ENCODE data around the gene GJA4. TPM values are rescaled to one million over a fixed set of nuclear protein-coding genes. Genes with fewer than 3 reads are reported as not detected.

GJA4 gene
- total and polyA plus RNA-seq, 2 donors (not counting 3 experiments of a cell fraction or from before 2014, with no cell fraction given), result 22.1 to 175 TPM

DNA sequence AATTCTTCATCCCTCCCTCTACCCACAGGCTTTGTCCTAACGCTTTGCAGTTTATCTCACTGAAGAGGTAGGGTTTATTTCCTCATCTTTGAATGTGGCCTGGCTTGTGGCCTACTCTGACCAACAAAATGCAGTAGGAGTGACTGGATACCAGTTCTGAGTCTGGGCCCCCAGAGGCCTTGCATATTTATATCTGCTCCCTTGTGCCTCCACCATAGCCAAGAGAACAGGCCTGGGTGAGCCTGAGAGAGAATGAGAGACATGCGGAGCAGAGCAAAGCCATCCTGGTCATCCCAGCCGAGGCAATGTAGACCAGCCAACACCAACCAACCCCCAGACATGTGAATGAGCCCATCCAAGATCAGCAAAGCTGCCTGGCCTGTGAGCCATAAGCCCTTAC, 36.5 kb downstream of the GJA4 start:
- FAIRE-seq, result no peak
- H3K4me1 ChIP-seq (ENCODE audit: control insufficient read depth, extremely low read depth, insufficient read depth, low read length), result no peaks in the 10 kb centered on the region
- H2AFZ ChIP-seq (ENCODE audit: low read depth, low read length), result no peak overlapping the region
- ChIA-PET CTCF (no interaction called here), POLR2A (no interaction called here)
- no peaks in the 10 kb centered on the region for H3K9me1 ChIP-seq (replicated peaks; ENCODE audit: control insufficient read depth, extremely low read depth, insufficient read depth, low read length)
- intact Hi-C loops (cut with micrococcal nuclease), result no loop called here
- DNase-seq (ENCODE audit: low read depth, low spot score), result no peak
- peaks cover 2 to 3% of the 10 kb centered on the region in 2 experiments for H3K27me3 ChIP-seq (ENCODE audit: control insufficient read depth in 2 of 2, insufficient read depth in 2 of 2, low read length in 2 of 2)
- H4K20me1 ChIP-seq (replicated peaks; ENCODE audit: control insufficient read depth, extremely low read depth, insufficient read depth, low read length), result no peaks in the 10 kb centered on the region
- no TSS peak for BruUV-seq (replicated peaks)
- H3K9me3 ChIP-seq (replicated peaks; ENCODE audit: control insufficient read depth, insufficient read depth, low read length), result no peaks in the 10 kb centered on the region
- no peak overlapping the region for H3K4me3 ChIP-seq (replicated peaks in 1 of 3; ENCODE audit: insufficient read depth in 1 of 3, low read depth in 1 of 3, low read length in 3 of 3)
- H3K9ac ChIP-seq (replicated peaks; ENCODE audit: extremely low read depth, insufficient read depth, low read length), result no peak overlapping the region
- no peaks in the 10 kb centered on the region for H3K36me3 ChIP-seq (ENCODE audit: control insufficient read depth in 2 of 2, extremely low read depth in 1 of 2, insufficient read depth in 2 of 2, low read length in 2 of 2)
- no peak overlapping the region for H3K27ac ChIP-seq (ENCODE audit: insufficient read depth, low read depth, low read length)
- H3K79me2 ChIP-seq (ENCODE audit: control insufficient read depth, insufficient read depth, low read length), result no peaks in the 10 kb centered on the region
- no peak overlapping the region for H3K4me2 ChIP-seq (ENCODE audit: insufficient read depth, low read length)
- dilution Hi-C loops (cut with MboI; ENCODE audit: extremely low pct_ligation_motif_present, low sequenced_read_pairs), result no loop called here
- TF ChIP-seq, protein P1, sequence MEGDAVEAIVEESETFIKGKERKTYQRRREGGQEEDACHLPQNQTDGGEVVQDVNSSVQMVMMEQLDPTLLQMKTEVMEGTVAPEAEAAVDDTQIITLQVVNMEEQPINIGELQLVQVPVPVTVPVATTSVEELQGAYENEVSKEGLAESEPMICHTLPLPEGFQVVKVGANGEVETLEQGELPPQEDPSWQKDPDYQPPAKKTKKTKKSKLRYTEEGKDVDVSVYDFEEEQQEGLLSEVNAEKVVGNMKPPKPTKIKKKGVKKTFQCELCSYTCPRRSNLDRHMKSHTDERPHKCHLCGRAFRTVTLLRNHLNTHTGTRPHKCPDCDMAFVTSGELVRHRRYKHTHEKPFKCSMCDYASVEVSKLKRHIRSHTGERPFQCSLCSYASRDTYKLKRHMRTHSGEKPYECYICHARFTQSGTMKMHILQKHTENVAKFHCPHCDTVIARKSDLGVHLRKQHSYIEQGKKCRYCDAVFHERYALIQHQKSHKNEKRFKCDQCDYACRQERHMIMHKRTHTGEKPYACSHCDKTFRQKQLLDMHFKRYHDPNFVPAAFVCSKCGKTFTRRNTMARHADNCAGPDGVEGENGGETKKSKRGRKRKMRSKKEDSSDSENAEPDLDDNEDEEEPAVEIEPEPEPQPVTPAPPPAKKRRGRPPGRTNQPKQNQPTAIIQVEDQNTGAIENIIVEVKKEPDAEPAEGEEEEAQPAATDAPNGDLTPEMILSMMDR (IDR thresholded peaks at IDR 0.05; ENCODE audit: extremely low read depth in 1 of 2, insufficient read depth in 1 of 2, low read depth in 1 of 2, low read length in 2 of 2), result no peak
- no peak for TF ChIP-seq GATA2 (IDR thresholded peaks at IDR 0.05; ENCODE audit: insufficient read depth, insufficient read length, low read depth, low read length)
- TF ChIP-seq, protein P2, sequence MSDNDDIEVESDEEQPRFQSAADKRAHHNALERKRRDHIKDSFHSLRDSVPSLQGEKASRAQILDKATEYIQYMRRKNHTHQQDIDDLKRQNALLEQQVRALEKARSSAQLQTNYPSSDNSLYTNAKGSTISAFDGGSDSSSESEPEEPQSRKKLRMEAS (IDR thresholded peaks at IDR 0.05; ENCODE audit: insufficient read depth, insufficient read length), result no peak
- TF ChIP-seq FOS (IDR thresholded peaks at IDR 0.05; ENCODE audit: borderline replicate concordance, insufficient read depth, low read length), result no peak
- no peak for TF ChIP-seq POLR2A (IDR thresholded peaks at IDR 0.05; ENCODE audit: low read depth, low read length)
- no peak for TF ChIP-seq POLR2AphosphoS5 (IDR thresholded peaks at IDR 0.05; ENCODE audit: insufficient read depth, low read depth, low read length)
- no peak for TF ChIP-seq MYC (IDR thresholded peaks at IDR 0.05; ENCODE audit: low read depth, low read length)
- TF ChIP-seq JUN (IDR thresholded peaks at IDR 0.05; ENCODE audit: borderline replicate concordance, insufficient read depth, insufficient read length, low read depth), result no peak
- no peak for TF ChIP-seq EZH2 (IDR thresholded peaks at IDR 0.05; ENCODE audit: borderline replicate concordance, low read depth, low read length, severe bottlenecking)
